Measurements from ENCODE around the gene HTR6. TPM values are rescaled to one million over a fixed set of nuclear protein-coding genes. Genes with fewer than 3 reads are reported as not detected.
"Not testable (repeated sequence)": the region's sequence is repeated elsewhere in the genome, so short reads cannot be mapped to it uniquely, and the experiment has no call there.

Gene HTR6
- total and polyA plus RNA-seq, 2 experiments from 2014 or later = not detected

DNA sequence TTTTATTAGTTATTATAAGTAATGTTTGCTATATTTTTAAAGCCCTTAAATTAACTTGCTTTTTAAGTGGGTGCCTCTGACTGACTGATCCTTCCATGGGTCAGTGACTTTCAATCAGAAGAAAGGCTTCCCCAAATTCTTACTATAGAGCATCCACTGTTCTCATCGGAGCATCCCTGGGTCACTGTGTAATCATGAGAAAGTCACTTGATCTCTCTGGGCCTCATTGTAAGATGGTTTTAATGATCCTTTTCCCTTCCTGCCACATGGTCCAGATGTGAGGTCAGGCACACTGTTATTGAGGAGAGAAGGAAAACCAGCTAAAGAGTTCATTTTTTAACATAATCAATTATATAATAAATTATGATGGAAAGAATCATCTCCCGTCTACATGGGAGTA is 31.6 kb upstream of the HTR6 start:
- TF ChIP-seq, protein P1, sequence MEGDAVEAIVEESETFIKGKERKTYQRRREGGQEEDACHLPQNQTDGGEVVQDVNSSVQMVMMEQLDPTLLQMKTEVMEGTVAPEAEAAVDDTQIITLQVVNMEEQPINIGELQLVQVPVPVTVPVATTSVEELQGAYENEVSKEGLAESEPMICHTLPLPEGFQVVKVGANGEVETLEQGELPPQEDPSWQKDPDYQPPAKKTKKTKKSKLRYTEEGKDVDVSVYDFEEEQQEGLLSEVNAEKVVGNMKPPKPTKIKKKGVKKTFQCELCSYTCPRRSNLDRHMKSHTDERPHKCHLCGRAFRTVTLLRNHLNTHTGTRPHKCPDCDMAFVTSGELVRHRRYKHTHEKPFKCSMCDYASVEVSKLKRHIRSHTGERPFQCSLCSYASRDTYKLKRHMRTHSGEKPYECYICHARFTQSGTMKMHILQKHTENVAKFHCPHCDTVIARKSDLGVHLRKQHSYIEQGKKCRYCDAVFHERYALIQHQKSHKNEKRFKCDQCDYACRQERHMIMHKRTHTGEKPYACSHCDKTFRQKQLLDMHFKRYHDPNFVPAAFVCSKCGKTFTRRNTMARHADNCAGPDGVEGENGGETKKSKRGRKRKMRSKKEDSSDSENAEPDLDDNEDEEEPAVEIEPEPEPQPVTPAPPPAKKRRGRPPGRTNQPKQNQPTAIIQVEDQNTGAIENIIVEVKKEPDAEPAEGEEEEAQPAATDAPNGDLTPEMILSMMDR (IDR thresholded peaks at IDR 0.05; ENCODE audit: low read depth, low read length) = no peak
- H3K36me3 ChIP-seq = no peaks in the 10 kb centered on the region
- H3K4me3 ChIP-seq = no peak overlapping the region
- no peak overlapping the region for H3K27ac ChIP-seq
- H3K4me1 ChIP-seq (ENCODE audit: low read depth) = no peaks in the 10 kb centered on the region
- DNase-seq (ENCODE audit: low read depth in 1 of 2, low spot score in 1 of 2) = no peak
- H3K27me3 ChIP-seq = no peaks in the 10 kb centered on the region
- no peaks in the 10 kb centered on the region for H3K9me3 ChIP-seq (ENCODE audit: low read depth)

DNA sequence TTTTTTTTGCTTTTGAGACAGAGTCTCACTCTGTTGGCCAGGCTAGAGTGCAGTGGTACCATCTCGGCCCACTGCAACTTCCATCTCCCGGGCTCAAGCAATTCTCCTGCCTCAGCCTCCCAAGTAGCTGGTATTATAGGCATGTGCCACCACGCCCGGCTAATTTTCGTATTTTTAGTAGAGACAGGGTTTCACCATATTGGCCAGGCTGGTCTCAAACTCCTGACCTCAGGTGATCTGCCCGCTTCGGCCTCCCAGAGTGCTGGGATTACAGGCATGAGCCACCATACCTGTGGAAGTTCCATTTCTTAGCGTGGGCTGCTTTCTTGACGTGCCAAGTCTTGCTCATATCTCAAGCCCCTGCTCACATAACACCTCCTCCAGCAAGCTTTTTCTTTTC is 29.6 kb upstream of the HTR6 start:
- not testable (repeated sequence) for H3K27ac ChIP-seq; H3K36me3 ChIP-seq; H3K9me3 ChIP-seq (ENCODE audit: low read depth); DNase-seq (ENCODE audit: low read depth in 1 of 2, low spot score in 1 of 2); H3K4me3 ChIP-seq; H3K27me3 ChIP-seq; H3K4me1 ChIP-seq (ENCODE audit: low read depth)

DNA sequence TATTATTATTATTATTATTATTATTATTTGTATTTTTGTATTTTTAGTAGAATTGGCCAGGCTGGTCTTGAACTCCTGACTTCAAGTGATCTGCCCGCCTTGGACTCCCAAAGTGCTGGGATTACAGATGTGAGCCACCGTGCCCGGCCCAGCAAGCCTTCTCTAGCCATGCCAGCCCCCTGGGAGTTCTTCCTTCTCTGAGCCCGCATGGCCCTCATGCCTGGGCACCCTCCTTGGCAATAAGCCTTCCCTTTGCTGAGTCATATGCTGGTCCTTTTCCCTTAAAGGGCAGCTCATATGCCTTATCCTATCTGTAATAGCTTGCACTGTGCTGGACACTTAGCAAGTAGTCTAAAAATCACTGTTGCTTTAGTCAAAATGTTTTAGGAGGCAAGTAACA is 29.0 kb upstream of the HTR6 start:
- TF ChIP-seq, protein P1 (IDR thresholded peaks at IDR 0.05; ENCODE audit: low read depth, low read length) = no peak
- Histone ChIP-seq H3K27me3 (peaks cover 5% of the 10 kb centered on the region), H3K27ac (no peak overlapping the region), H3K4me1 (ENCODE audit: low read depth) (no peaks in the 10 kb centered on the region), H3K9me3 (ENCODE audit: low read depth) (no peaks in the 10 kb centered on the region), H3K36me3 (no peaks in the 10 kb centered on the region), H3K4me3 (no peak overlapping the region)
- no peak for DNase-seq (ENCODE audit: low read depth in 1 of 2, low spot score in 1 of 2)

DNA sequence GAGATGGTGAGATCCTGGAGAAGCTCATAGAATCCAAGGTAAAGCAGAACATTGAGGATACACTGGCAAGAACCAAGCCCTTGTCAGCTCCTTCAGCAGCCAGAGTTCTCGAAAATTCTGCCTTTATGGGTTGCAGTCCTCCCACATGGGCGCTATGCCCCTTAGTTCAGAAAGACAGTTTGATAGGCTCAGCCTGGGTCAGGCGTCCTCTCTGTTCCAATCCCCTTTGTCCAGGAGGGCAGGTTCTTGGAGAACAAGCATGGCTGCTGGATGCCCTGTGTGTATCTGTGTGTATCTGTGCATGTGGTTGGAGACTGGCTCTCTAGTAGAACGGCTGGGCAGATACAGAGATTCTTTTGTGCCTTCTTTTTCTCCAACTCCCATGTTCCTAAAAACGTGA is 28.6 kb upstream of the HTR6 start:
- Histone ChIP-seq H3K27me3 (peaks cover 10% of the 10 kb centered on the region), H3K9me3 (ENCODE audit: low read depth) (no peaks in the 10 kb centered on the region), H3K4me3 (no peak overlapping the region), H3K4me1 (ENCODE audit: low read depth) (no peaks in the 10 kb centered on the region), H3K36me3 (no peaks in the 10 kb centered on the region), H3K27ac (no peak overlapping the region)
- TF ChIP-seq, protein P1 (IDR thresholded peaks at IDR 0.05; ENCODE audit: low read depth, low read length) = no peak
- no peak for DNase-seq (ENCODE audit: low read depth in 1 of 2, low spot score in 1 of 2)

DNA sequence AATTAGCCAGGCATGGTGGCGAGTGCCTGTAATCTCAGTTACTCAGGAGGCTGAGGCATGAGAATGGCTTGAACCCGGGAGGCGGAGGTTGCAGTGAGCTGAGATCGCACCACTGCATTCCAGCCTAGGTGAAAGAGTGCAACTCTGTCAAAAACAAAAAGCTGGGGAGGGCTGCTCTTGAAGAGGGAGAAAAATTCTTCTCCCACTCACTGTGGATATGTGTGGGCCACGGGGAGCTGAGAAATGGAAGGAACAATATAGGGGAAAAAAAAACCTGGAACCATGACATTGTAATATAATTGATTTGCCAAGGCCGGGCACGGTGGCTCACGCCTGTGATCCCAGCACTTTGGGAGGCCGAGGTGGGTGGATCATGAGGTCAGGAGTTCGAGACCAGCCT is 27.9 kb upstream of the HTR6 start:
- H3K36me3 ChIP-seq; H3K4me1 ChIP-seq (ENCODE audit: low read depth); DNase-seq (ENCODE audit: low read depth in 1 of 2, low spot score in 1 of 2); H3K27ac ChIP-seq; H3K4me3 ChIP-seq; H3K9me3 ChIP-seq (ENCODE audit: low read depth): not testable (repeated sequence)
- peaks cover 15% of the 10 kb centered on the region for H3K27me3 ChIP-seq

DNA sequence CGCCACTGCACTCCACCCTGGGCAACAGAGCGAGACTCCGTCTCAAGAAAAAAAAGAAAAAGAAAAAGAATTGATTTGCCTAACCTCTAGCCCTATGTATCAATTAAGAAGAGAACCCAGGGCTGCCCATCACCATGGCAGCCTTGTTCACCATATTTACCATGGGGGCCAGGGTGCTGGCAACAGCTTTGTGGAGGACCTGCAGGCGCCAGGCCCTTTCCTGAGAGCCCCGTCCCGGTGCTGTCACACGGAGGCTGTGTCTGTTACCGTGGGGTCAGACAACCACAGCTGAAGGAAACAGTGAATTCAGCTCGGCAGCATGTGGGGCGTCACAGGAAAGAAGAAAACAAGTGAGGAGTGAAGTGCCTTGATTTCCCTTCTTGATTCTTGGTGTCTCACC is 27.1 kb upstream of the HTR6 start:
- TF ChIP-seq, protein P1 (IDR thresholded peaks at IDR 0.05; ENCODE audit: low read depth, low read length) = no peak
- H3K4me1 ChIP-seq (ENCODE audit: low read depth) = no peaks in the 10 kb centered on the region
- DNase-seq (ENCODE audit: low read depth in 1 of 2, low spot score in 1 of 2) = no peak
- H3K9me3 ChIP-seq (ENCODE audit: low read depth) = no peaks in the 10 kb centered on the region
- H3K36me3 ChIP-seq = no peaks in the 10 kb centered on the region
- H3K4me3 ChIP-seq = no peak overlapping the region
- H3K27ac ChIP-seq = no peak overlapping the region
- H3K27me3 ChIP-seq = peaks cover 23% of the 10 kb centered on the region

DNA sequence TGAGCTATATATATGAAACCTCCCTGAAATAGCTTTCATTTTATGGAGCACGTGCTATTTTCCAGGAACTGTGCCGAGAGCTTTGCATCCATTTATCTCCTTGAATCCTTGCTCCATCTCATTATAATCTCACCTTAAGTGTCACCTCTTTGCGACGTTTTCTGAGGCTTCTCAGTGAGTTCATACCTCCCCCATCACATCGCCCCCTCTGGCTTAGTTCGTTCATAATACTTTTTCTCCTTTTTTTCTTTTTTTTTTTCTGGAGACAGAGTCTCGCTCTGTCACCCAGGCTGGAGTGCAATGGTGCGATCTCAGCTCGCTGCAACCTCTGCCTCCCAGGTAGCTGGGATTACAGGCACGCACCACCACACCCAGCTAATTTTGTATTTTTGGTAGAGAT is 25.4 kb upstream of the HTR6 start:
- not testable (repeated sequence) for DNase-seq (ENCODE audit: low read depth in 1 of 2, low spot score in 1 of 2); H3K9me3 ChIP-seq (ENCODE audit: low read depth); H3K27ac ChIP-seq; H3K4me1 ChIP-seq (ENCODE audit: low read depth); H3K36me3 ChIP-seq; H3K4me3 ChIP-seq
- H3K27me3 ChIP-seq = peaks cover 38% of the 10 kb centered on the region
